ENCODE measurements around the gene ATL2. TPM values are rescaled to one million over a fixed set of nuclear protein-coding genes. Genes with fewer than 3 reads are reported as not detected.

ATL2 gene
- total RNA-seq, 4 donors from 2014 or later = 60.1 to 130 (median 108) TPM

GRCh38 chr2:38345323-38346038 is 31.6 kb downstream of the ATL2 start:
- in situ Hi-C loops (cut with MboI; ENCODE audit: low sequenced_read_pairs in 4 of 4) (no loop called here), intact Hi-C loops (cut with DNase I; ENCODE audit: low total_unique reads) (no loop called here)
- Histone ChIP-seq H3K27ac (peak overlapping the region; percentile 16 to 71 (median 47)), H3K27me3 (no peaks in the 10 kb centered on the region), H3K4me1 (peaks cover 9 to 11% of the 10 kb centered on the region in 2 donors), H3K9me3 (no peaks in the 10 kb centered on the region), H3K4me3 (no peak overlapping the region), H3K36me3 (peaks cover 0 to 16% of the 10 kb centered on the region in 2 donors)
- TF ChIP-seq POLR2A (IDR thresholded peaks at IDR 0.05) = no peak
- TF ChIP-seq CTCF (IDR thresholded peaks at IDR 0.05 in 4 of 5, conservative IDR thresholded peaks at IDR 0.05 in 1 of 5) = no peak
- peak; percentile 43 to 69 for ATAC-seq
- DNase-seq = no peak

GRCh38 chr2:38344813-38345212 is 32.3 kb downstream of the ATL2 start:
- Histone ChIP-seq H3K27me3 (no peaks in the 10 kb centered on the region), H3K4me1 (peaks cover 9 to 11% of the 10 kb centered on the region in 2 donors), H3K27ac (peak overlapping the region; percentile 16 to 71 (median 47)), H3K36me3 (peaks cover 0 to 16% of the 10 kb centered on the region in 2 donors), H3K9me3 (no peaks in the 10 kb centered on the region), H3K4me3 (no peak overlapping the region)
- ATAC-seq (no peak), DNase-seq (no peak)
- TF ChIP-seq CTCF (IDR thresholded peaks at IDR 0.05 in 4 of 5, conservative IDR thresholded peaks at IDR 0.05 in 1 of 5) (no peak), POLR2A (IDR thresholded peaks at IDR 0.05) (no peak)
- intact Hi-C loops (cut with DNase I; ENCODE audit: low total_unique reads) (no loop called here), in situ Hi-C loops (cut with MboI; ENCODE audit: low sequenced_read_pairs in 4 of 4) (no loop called here)

- Histone ChIP-seq H3K36me3 (peaks cover 0 to 29% of the 10 kb centered on the region in 2 donors), H3K4me1 (peaks cover 9 to 10% of the 10 kb centered on the region in 2 donors), H3K27me3 (no peaks in the 10 kb centered on the region), H3K4me3 (no peak overlapping the region), H3K9me3 (no peaks in the 10 kb centered on the region), H3K27ac (peak overlapping the region in 3 of 4 donors; percentile 53 to 71 (median 67))
- DNase-seq (no peak), ATAC-seq (peak in 1 of 2 donors; percentile 63)
- intact Hi-C loops (cut with DNase I; ENCODE audit: low total_unique reads) (no loop called here), in situ Hi-C loops (cut with MboI; ENCODE audit: low sequenced_read_pairs in 4 of 4) (no loop called here)
- no peak for TF ChIP-seq CTCF (IDR thresholded peaks at IDR 0.05 in 4 of 5, conservative IDR thresholded peaks at IDR 0.05 in 1 of 5)
- no peak for TF ChIP-seq POLR2A (IDR thresholded peaks at IDR 0.05)
Observed at GRCh38 chr2:38343212-38343611, 33.9 kb downstream of the ATL2 start.

GRCh38 chr2:38336621-38337020 is 40.5 kb downstream of the ATL2 start:
- no peak overlapping the region for H3K27ac ChIP-seq
- H3K36me3 ChIP-seq = peaks cover 0 to 21% of the 10 kb centered on the region in 2 donors
- TF ChIP-seq POLR2A (IDR thresholded peaks at IDR 0.05) (no peak), CTCF (IDR thresholded peaks at IDR 0.05 in 4 of 5, conservative IDR thresholded peaks at IDR 0.05 in 1 of 5) (no peak)
- H3K4me1 ChIP-seq = no peaks in the 10 kb centered on the region
- intact Hi-C loops (cut with DNase I; ENCODE audit: low total_unique reads) = no loop called here
- ATAC-seq (no peak), DNase-seq (no peak)
- H3K27me3 ChIP-seq = no peaks in the 10 kb centered on the region
- H3K9me3 ChIP-seq = no peaks in the 10 kb centered on the region
- no peak overlapping the region for H3K4me3 ChIP-seq
- in situ Hi-C loops (cut with MboI; ENCODE audit: low sequenced_read_pairs in 4 of 4) = no loop called here

Data from gastrocnemius medialis (tissue), 4 donors.